Measurements from ENCODE around the gene SNTA1. TPM values are rescaled to one million over a fixed set of nuclear protein-coding genes. Genes with fewer than 3 reads are reported as not detected.
"Not testable (repeated sequence)": the region's sequence is repeated elsewhere in the genome, so short reads cannot be mapped to it uniquely, and the experiment has no call there.

Gene SNTA1
- total RNA-seq, 2 donors from 2014 or later = 19.8 to 22.6 TPM

GRCh38 chr20:33488201-33488600, 44.6 kb upstream of the SNTA1 start:
- TF ChIP-seq CTCF (IDR thresholded peaks at IDR 0.05) (no peak), POLR2A (IDR thresholded peaks at IDR 0.05) (no peak)
- Histone ChIP-seq H3K27ac (no peak overlapping the region), H3K27me3 (no peaks in the 10 kb centered on the region), H3K4me1 (peaks cover 11% of the 10 kb centered on the region), H3K36me3 (replicated peaks in 1 of 2; ENCODE audit: insufficient read depth in 1 of 2, low read depth in 2 of 2) (no peaks in the 10 kb centered on the region), H3K4me3 (no peak overlapping the region), H3K9me3 (no peaks in the 10 kb centered on the region)
- 94 to 95% methylated on average over 10 of the region's 10 CpGs for WGBS, 2 donors
- intact Hi-C loops (cut with DNase I) = no loop called here
- DNase-seq = no peak
- no peak for ATAC-seq

- intact Hi-C loops (cut with DNase I); H3K27ac ChIP-seq; H3K27me3 ChIP-seq; H3K4me1 ChIP-seq; H3K36me3 ChIP-seq (replicated peaks in 1 of 2; ENCODE audit: insufficient read depth in 1 of 2, low read depth in 2 of 2); H3K9me3 ChIP-seq; H3K4me3 ChIP-seq; ATAC-seq; DNase-seq: not testable (repeated sequence)
- 92 to 94% methylated on average over 5 of the region's 5 CpGs for WGBS, 2 donors
Measured at GRCh38 chr20:33483186-33483585, 39.6 kb upstream of the SNTA1 start.

GRCh38 chr20:33482581-33482980, 39.0 kb upstream of the SNTA1 start:
- ATAC-seq (no peak), DNase-seq (no peak)
- Histone ChIP-seq H3K27me3 (no peaks in the 10 kb centered on the region), H3K4me1 (no peaks in the 10 kb centered on the region), H3K27ac (no peak overlapping the region), H3K36me3 (replicated peaks in 1 of 2; ENCODE audit: insufficient read depth in 1 of 2, low read depth in 2 of 2) (no peaks in the 10 kb centered on the region), H3K9me3 (no peaks in the 10 kb centered on the region), H3K4me3 (no peak overlapping the region)
- 76% methylated on average over 6 of the region's 6 CpGs for WGBS, 2 donors
- no peak for TF ChIP-seq POLR2A (IDR thresholded peaks at IDR 0.05)
- intact Hi-C loops (cut with DNase I) = no loop called here

GRCh38 chr20:33481431-33481941, 37.9 kb upstream of the SNTA1 start:
- intact Hi-C loops (cut with DNase I) = no loop called here
- H3K4me1 ChIP-seq = no peaks in the 10 kb centered on the region
- DNase-seq (no peak), ATAC-seq (no peak)
- no peak overlapping the region for H3K4me3 ChIP-seq
- H3K9me3 ChIP-seq = no peaks in the 10 kb centered on the region
- 84 to 91% methylated on average over 7 to 8 of the region's 8 CpGs for WGBS, 2 donors
- H3K36me3 ChIP-seq (replicated peaks in 1 of 2; ENCODE audit: insufficient read depth in 1 of 2, low read depth in 2 of 2) = no peaks in the 10 kb centered on the region
- H3K27ac ChIP-seq = no peak overlapping the region
- no peaks in the 10 kb centered on the region for H3K27me3 ChIP-seq
- TF ChIP-seq POLR2A (IDR thresholded peaks at IDR 0.05) (no peak), CTCF (IDR thresholded peaks at IDR 0.05) (no peak)

- 92 to 95% methylated on average over 5 of the region's 5 CpGs for WGBS, 2 donors
- ATAC-seq (no peak), DNase-seq (no peak)
- Histone ChIP-seq H3K4me3 (no peak overlapping the region), H3K9me3 (no peaks in the 10 kb centered on the region), H3K27ac (no peak overlapping the region), H3K36me3 (replicated peaks in 1 of 2; ENCODE audit: insufficient read depth in 1 of 2, low read depth in 2 of 2) (no peaks in the 10 kb centered on the region), H3K4me1 (no peaks in the 10 kb centered on the region), H3K27me3 (no peaks in the 10 kb centered on the region)
- intact Hi-C loops (cut with DNase I) = no loop called here
- TF ChIP-seq POLR2A (IDR thresholded peaks at IDR 0.05) = no peak
- TF ChIP-seq CTCF (IDR thresholded peaks at IDR 0.05) = no peak
Measured at GRCh38 chr20:33480048-33480447, 36.5 kb upstream of the SNTA1 start.
